Measurements from ENCODE around the gene ADAMTS18.

GRCh38 chr16:77434022-77434529, 758 bp downstream of the ADAMTS18 start:
- no peak for TF ChIP-seq EZH2 (IDR thresholded peaks at IDR 0.05; ENCODE audit: borderline replicate concordance, low read depth, low read length, poor library complexity, severe bottlenecking)
- no peak for TF ChIP-seq CTCF (conservative IDR thresholded peaks at IDR 0.05; ENCODE audit: low read depth, low read length)

All from A673 (cell line).